ENCODE data around the gene TNNI2.
A peak's percentile ranks its signal among the peaks of the same experiment; 100 is the strongest.
"Not testable (repeated sequence)": the region's sequence is repeated elsewhere in the genome, so short reads cannot be mapped to it uniquely, and the experiment has no call there.

TNNI2 gene

DNA sequence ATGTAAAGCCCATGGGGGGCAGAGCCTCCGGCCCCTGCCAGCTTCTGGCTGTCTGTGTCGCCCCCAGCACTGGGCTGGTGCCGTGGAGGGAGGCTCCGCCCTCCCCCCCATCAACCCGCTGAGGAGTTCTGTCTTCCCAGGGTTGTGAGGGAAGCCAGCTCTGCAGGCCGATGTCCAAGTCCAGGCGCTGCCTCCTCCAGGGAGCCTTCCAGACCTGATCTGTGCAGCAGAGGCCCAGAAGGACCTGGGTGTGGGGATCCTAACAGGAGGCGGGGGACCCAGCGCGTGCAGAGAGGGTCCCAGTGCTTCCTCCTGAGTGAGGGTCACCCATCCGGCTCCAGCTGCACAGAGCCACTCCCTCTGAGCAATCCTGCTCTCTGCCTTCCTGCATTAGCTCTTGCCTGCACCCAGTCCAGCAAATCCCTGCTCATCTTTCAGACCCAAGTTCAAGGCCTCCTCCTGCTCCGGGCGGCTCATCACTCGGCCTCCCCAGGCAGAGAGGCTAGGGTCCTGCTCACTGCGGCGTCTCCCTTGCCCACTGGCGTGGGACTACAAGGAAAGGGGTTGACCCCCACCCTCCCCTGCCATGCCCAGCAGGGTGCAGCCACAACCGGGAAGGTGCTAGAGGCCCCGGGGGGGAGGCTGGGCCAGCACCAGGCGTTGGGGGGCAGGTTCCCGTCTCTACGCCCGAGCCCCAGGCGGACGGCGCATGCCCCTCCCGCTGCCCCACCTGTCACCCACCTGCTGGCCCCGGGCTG, 36.5 kb downstream of the TNNI2 start:
- DNase-seq (ENCODE audit: low read depth in 2 of 2) = no peak

DNA sequence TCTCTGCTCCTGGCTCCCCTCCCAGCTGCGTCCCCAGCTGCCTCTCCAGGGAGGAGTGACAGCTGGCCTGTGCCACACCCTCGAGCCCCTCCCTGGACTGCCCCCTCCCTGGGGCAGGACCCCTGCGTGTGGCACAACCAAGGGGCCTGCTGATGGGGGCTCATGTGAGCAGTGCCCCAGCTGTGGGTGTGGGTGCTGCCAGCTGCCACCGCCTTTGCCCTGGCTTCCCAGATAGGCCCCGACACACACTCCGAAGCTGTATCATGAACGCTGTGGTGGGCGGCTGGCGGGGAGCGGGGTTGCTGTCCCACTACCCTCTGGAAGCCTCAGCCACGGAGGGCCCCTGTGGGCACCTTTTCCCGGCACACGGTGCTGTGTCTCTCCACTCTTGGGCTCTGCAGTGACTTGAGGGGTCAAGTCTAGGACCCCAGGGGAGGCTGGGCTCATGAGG, 37.1 kb downstream of the TNNI2 start:
- not testable (repeated sequence) for DNase-seq (ENCODE audit: low read depth in 2 of 2)

DNA sequence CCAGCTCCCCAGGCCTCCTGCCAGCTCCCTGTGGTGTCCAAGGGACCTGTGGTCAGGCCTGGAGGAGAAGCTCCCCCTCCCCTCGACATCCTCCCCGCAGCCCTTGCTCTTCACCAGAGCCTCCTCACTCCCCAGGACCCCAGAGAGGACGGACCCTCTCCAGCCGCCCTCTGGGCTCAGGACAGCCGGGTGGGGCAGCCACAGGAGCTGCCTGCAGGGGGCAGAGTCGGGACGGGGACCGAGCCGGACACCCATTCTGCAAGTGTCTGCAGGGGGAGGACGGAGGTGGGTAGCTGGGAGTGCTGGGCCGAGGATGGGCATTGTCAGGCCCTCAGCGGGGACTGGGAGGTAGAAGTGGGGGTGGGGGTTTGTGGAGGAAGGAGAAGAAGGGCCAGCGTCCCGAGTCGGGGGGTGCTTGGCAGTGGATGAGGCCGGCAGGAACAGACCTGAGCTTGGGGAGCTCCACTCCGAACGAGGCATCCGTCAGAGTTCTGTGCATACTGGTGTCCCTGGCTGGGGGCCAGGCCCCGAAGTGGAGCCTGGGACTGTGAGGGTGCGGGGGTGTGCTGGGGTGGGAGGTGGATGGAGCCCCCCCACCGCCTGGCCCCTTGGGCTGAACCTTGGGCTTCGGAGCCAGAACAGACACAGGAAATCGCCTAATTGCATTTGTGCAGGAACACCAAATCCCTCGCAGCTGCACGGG, 37.7 kb downstream of the TNNI2 start:
- no peak for DNase-seq (ENCODE audit: low read depth in 2 of 2)

DNA sequence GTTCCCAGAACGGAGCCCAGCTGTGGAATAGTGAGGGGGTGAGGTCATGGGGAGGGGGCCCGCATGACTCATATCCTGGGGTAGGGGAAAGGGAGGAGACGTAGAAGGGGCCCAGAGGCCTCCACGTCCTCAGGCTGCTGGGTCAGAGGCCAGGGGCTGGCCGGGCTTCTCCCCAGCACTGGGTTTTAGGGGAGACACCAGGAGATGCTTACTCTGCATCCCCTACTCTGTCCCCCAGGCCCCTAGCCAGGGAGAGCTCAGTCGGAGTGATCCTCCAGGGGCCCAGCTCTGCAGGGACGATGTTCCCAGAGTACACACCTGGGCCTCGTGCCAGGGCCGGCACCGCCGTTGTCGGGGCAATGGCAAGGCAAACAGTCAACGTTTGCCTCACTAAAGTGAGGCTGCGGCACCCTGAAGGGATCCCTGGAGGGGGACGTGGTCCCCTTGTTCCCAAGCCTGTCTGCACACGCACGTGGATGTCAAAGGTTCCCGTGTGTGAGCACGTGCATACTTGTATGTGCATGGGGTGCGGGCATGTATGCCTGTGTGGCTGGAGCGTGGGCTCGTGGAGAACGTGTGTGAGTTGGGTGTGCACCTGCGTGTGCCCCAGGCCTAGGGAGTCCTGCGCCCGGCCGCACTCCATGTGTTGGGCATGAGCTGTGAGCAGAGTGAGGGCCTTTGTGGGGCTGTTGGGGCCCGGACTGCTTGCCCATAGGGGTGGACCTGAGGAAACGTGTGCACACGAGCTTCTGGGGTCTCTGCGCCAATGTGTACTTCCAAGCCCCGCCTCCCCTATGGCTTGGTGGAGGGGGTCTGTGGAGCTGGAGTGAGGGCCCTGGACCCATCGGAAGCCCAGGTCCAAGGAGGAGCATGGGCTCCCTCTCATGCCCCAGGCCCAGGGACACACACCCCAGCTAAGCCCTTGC, 38.7 kb downstream of the TNNI2 start:
- no peak for DNase-seq (ENCODE audit: low read depth in 2 of 2)

DNA sequence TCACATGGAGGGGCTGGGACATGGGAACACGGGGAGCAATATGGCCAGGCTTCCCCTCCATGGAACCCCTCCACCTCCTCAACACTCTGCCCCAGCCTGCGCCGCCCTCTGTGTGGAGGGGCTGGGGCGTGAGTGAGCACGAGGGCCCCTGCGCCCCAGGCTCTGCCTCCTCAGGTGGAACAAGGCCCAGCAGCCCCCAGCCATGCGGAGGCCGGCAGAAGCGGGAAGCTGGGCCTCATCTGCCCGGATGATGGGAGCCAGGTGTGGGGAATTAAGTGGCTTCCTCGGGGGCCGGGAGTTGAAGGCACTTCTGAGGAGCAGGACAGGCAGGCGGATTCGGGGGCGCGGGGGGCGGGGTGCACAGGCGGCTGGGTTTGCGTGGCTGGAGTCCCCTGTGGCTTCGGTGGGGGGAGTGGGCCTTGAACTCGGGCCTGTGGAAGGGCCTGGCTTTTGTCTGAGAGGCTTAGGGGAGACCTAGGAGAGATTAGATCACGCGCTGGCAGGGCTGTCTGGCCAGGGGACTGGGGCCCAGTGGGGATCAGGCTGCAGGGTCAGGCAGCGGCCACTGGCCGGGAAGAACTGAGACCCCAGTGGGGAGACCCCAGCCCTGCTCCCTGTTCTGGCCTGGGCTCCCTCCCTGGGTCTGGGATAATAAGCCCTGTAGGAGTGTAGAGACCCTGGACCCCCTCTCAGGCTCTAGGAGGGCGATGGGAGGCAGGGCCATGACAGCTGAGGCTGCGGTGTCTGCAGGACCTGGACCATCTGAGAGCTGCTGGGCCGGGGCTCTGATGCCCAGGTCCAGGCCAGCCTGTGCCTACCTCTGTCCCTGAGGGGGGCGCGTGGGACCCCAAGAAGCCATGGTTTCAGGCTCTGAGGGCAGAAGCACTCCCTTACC, 39.6 kb downstream of the TNNI2 start:
- DNase-seq (ENCODE audit: low read depth in 2 of 2) = no peak

DNA sequence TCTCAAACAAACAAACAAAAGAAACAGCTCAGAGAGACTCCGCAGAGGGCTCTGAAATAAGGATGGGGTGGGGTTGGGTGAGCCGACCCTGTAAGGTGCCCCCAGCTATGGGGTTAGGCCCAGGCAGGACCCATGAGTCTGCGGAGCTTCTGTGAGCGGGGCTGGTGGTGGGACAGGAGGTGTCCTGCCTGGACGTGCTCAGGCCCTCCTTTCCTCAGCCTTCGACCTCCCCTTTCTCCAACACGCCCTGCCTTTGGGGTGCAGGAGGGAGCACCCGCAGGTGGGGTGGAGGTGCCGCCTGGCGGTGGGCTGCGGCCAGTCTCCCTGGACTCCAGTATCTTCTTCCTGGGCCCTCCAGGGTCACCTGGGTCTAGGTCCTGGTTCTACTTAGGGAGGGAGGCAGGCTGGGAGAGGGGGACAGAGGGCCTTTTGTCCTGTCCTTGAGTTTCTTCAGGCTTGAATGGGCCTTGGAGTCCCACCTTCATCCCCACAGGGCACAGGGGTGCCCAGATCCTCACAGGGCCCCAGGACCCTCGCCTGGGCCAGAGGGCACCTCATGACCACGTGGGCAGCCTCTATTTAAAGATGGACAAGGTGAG, 40.7 kb downstream of the TNNI2 start:
- no peak for DNase-seq (ENCODE audit: low read depth in 2 of 2)

DNA sequence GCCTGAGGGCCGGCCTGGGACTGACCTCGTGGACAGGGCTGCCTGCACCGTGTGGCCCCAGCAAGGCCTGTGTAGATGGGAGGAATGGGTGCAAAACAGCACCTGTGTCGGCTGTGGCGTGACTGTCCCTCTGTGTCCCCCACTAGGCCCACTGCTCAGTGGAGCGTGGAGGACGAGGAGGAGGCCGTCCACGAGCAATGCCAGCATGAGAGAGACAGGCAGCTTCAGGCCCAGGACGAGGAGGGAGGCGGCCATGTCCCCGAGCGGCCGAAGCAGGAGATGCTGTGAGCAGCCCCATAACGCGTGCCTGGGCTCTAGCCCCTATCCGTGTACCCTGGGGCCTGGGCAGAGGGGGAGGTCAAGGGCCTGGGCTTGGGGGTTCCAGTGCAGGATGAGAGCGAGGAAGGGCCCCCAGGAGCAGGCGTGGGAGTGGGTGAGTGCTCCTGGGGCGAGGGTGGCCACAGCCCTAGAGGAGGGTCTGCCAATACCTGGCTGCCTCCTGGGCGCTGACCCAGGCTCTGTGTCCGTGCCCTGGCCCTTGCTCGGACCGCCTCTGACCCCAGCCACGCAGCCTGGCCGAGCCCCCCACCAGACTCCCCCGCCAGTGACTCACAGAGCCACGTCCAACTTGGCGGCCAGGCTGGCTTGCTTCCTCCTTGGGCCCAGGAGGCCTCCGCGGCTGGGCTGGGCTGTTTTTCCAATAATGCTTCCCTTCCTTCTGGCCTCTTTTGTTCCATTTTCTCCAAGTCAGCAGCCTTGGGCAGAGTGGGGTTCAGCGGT, 41.4 kb downstream of the TNNI2 start:
- DNase-seq (ENCODE audit: low read depth in 2 of 2) = no peak

DNA sequence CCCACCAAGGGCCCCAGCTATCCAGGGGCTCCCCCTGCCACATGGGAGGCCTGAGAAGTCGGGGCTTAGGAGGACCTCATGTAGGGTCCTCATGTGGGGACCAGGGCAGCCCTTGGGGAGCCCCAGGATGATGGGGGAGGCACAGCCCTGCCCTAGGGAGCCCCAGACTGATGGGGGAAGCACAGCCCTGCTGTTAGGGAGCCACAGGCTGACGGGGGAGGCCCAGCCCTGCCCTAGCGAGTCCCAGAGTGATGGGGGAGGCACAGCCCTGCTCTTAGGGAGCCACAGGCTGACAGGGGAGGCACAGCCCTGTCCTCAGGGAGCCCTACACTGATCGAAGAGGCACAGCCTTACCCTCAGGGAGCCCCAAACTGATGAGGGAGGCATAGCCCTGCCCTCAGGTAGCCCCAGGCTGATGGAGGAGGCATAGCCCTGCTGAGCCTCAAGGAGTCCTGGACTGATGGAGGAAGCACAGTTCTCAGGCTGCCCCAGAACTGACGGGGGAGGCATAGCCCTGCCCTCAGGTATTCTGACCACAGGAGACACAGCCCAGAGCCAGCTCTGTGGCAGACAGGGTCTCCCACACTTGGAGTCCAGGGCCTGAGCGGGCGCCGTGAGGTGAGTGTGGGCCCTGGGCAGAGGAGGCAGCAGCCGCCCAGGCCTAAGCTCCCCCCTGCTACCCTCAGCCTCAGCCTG, 42.1 kb downstream of the TNNI2 start:
- DNase-seq (ENCODE audit: low read depth in 2 of 2) = no peak

DNA sequence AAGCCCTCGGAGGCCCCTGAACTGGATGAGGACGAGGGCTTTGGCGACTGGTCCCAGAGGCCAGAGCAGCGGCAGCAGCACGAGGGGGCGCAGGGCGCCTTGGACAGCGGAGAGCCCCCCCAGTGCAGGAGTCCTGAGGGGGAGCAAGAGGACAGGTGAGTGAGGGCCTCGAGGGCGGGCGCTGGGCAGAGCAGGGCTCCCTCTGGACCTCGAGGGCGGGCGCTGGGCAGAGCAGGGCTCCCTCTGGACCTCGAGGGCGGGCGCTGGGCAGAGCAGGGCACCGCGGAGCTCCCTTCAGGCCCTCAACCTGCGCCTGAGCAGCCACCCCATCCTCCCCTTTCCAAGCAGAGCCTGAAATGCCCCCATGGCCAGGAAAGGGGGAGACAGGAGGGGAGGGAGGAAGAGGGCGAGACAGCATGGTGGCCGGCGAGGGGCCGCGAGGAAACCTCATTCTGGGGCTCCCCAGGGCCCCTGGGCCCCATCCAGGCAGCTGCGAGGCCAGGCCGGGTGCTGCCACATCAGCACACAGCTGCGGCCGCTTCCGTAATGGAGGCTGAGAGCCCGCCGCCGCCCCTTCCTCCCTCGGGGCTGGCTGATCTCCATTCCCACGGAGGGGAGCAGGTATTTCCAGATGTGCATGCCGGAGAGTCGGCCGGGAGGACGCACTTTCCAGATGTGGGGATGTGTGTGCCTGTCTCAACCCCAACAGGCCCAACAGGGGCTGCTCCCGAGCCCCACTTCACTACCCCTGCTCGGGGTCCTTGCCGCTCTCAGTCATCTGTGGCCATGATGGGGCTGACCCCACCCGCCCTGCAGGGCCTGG, 42.9 kb downstream of the TNNI2 start:
- DNase-seq (ENCODE audit: low read depth in 2 of 2) = no peak

DNA sequence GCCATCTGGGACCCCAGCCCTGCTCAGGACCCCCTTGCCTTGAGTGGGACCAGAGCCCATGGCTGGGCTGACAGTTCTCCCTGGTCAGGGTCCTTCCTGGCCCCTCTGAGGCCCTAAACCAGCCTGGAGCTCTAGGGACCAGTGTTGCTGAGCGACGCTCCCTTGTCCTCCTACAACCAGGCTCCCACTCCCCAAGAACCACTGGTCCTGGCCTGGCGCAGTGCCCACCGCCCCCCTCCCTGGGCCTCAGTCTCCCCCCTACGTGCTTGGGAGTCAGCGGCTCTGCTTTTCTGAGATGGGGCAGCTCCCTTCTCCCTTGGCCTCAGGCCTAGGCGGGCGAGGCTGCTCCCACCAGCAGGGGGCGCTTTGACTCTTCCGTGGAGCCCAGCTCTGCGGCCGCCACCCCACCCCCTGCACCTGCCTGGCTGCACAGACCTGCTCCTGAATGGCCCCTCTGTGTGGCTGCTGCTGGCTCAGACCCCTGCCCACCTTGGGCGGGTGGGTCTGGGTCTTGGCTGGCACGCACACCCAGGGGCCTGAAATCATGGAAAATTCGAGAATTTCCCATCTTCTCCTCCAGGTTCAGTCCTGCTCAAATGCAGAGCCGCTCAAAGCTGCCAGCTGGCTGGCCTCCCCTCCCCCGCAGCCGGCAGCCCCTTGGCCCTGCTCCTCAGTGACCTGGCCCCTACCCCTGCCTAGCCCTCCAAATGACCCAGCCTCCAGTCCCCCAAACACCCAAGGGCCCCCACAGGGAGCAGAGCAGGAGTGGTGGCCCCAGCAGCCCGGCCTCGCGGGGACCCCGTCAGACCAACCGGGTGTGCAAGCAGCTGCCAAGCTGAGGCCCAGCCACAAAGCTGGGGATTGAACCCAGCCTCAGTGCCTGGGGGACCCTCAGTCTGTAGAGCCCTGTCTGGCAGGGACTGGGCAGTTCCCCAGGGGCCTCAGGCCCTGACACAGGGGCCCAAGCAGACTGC, 43.8 kb downstream of the TNNI2 start:
- peak; percentile 29 to 54 for DNase-seq (ENCODE audit: low read depth in 2 of 2)

DNA sequence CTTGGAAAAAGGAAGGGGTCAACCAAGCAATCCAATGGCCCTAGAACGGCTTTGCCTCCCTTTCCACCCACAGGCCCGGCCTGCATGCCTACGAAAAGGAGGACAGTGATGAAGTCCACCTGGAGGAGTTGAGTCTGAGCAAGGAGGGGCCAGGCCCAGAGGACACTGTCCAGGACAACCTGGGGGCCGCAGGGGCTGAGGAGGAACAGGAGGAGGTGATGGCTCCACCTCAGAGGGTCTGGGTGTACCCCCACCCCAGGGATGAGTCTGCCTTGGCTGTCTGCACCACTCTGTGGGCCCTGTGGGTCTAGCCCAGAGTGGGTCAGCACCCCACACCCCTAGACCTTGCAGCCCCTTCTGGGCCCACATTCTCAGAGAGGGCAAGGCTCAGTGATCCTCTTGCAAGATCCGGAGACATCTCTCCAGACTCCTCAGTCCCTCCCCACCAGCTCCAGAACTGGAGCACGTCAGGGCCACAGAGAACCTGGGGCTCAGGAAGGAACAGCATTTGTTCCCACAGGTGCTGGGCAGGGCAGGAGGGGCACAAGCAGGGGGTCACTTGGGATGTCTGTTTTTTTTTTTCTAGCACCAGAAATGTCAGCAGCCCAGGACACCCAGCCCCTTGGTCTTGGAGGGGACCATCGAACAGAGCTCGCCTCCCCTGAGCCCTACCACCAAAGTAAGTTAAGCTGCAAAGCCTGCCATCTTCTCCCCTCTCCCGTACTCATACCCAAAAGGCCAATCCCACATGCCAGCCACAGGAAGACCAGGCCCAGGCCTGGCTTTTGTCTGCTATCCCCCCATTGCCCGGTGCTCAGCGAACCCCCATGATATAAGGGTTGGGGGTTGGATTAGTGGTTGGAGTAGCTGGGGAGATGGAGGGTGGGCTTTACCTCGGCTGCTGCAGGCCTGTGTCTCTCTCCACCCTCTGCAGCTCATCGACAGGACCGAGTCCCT, 44.8 kb downstream of the TNNI2 start:
- DNase-seq (ENCODE audit: low read depth in 2 of 2) = no peak

DNA sequence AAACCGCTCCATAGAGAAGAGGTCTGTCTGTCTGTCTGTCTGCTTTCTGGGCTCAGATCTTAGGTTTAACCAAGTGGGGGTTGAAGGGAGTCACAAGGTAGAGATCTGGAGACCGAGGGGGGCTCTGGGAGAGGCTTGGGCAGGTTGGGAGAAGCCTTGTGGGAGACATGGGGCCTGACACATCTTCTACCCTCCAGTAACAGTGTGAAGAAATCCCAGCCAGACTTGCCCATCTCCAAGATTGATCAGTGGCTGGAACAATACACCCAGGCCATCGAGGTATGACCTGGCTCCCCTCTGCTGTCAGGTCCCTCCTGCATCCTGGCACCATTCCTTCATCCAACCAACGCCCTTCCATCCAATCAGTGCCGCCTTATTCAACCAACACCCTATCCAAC, 45.5 kb downstream of the TNNI2 start:
- DNase-seq (ENCODE audit: low read depth in 2 of 2) = no peak

DNA sequence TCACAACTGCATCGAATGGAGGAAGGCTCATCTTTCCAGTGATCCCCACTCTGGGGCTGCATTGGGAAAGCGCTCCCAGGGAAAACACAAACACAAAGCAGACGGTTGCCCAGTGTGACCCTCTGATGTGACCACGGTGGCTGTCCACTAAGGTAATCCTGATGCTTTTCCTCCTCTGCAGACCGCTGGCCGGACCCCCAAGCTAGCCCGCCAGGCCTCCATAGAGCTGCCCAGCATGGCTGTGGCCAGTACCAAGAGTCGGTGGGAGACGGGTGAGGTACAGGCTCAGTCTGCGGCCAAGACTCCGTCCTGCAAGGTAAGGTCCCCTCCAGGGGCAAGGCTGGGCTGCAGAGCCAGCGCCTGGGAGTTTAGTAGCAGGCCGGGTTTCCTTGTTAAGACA, 47.8 kb downstream of the TNNI2 start:
- DNase-seq (ENCODE audit: low read depth in 2 of 2) = not testable (repeated sequence)

DNA sequence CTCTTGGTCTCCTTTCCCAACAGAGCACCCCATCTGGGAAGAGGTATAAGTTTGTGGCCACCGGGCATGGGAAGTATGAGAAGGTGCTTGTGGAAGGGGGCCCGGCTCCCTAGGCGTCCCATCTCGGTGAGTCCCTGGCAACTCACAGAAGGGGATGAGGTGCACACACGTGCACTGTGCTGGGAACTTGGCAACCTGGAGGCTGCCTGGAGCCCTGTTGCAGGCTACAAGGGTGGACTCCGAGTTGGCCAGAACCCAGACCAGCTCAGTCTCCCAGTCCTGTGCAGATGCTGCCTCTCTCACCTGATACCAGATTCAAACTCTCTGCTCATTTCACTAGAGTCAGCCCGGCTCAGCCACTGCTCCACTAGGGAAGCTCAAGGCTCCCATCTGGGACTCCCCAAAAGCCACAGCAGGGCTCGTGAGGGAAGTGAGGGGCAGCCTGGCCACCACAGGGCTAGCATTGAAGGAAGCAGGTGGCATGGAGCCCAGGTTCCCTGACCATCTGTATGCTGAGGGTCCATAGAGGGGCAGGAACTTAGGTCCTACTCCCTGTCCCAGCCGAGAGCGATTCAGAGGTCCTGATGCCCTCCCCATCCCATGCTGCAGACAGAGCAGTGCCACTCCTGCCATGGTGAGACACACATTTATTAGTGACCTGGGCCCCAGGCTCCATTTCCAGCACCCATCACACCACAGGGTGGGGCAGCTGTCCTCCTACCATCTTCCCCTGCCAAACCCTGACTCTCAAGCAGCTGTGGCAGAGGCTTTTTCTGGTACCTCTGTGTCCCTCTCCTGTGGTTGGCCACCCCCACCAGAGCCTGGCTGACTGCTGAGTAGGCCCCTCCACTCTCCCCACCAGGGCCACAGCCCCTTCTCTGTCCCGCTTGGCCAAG, 48.9 kb downstream of the TNNI2 start:
- no peak for DNase-seq (ENCODE audit: low read depth in 2 of 2)

DNA sequence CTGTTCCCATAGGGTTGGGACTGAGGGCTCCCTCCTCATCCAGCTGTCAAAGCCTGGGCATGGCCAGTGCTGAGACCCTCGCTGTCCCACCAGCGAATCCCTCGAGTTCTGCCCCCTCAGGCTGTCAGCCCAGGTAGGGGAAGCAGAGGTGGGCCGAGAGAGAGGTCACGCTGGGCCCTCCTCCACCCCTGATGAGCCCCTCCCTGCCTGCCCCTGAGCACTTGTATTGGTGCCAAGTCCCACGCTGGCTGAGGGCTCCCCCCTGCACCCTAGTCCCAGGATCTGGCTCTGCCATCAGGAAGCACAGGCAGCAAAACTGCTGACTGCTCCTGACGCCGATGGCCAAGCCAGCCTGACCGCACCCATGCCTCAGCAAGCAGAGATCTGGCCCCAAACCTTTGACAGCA, 49.6 kb downstream of the TNNI2 start:
- DNase-seq (ENCODE audit: low read depth in 2 of 2) = no peak

Measured in stimulated activated CD8-positive, alpha-beta memory T cell treated with anti-CD3 and anti-CD28 coated beads, Interleukin-15, amount 100 ng/mL, for 4 hours (primary cell).